Hematopoietic multipotent progenitor cell (in vitro differentiated cells): ENCODE measurements around the gene LINS1. TPM values are rescaled to one million over a fixed set of nuclear protein-coding genes. Genes with fewer than 3 reads are reported as not detected.

Source experiments
- DNase-seq, 3 donors: peaks; one replicate each; pipeline ENCODE4 v3.0.0-alpha.2; 2011 to 2015; ENCODE audit warnings: low read depth in 2 of 3, low spot score in 2 of 3
- total RNA-seq: library from RNA; depleted of rRNA; stranded (reverse); fragments of >200 nt; gene quantifications from one replicate; pipeline ENCODE4 v1.2.3, GENCODE V29; 2012

The LINS1 gene, protein sequence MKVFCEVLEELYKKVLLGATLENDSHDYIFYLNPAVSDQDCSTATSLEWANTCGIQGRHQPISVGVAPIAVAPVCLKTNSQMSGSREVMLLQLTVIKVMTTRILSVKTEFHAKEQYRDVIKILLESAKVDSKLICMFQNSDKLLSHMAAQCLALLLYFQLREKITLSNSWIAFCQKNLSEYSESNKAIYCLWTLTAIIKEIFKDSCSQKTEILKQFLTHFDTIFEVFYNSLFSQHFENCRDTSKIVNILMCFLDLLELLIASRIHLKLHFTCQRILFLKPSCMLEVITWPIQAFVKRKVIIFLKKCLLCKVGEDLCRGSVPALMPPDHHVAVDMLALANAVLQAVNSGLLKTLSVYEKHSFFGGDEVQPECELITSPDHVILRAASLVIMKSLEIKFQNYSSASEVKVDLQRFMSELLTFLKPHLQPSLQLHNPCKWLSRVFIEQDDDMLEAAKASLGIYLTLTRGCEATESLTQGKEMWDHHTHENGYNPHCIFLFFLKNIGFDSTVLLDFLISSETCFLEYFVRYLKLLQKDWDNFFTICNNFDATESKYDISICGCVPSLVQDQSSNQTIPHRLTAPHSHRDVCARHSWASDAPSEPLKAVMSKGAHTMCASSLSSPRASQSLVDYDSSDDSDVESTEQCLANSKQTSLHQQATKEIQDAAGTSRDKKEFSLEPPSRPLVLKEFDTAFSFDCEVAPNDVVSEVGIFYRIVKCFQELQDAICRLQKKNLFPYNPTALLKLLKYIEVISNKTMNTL
- total RNA-seq, result 16.2 TPM

DNA sequence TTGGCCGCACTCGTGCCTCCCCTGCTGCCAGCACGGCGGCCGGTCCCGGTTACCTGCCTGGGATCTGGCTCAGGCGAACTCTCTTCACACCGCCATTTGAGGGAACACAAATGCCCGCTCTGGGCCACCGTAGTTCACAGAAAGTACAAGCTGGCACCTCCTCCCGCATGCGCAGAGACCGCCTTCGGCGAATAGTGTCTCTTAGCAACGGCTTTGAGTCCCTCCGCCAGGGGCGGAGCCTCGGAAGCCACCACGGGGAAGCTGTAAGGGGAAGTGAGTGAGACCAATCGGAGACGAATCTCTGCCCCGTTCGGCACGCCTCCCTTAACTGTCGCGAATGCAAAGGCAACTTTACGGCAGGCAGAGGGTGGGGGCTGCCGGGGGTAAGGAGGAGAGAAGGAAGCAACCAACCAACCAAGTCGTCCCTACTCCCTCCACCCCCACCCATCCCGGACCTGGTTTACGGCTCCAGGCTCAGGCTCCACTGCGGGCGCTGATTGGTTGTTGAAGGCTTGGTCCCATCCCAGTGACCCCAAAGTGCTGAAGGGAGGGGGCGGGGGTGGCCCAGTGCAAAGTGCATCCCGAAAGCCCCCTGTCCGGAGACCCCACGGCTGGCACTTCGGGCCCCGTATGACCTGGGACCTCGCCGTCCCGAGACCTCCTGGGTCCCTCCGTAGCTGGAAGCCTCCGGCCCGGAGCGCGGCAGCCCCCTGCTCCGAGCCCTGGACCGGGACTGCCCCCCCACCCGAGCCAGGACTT is at the start of gene LINS1, which contains the start of gene ASB7:
TSS of gene LINS1 (minus strand) at position 121 of the 759 bp plus-strand sequence. CDS start 21,342 bp downstream, outside the sequence.
TSS of gene ASB7 (plus strand) at position 526 of the 759 bp plus-strand sequence. CDS start 9,628 bp downstream, outside the sequence.
- DNase-seq, result peak; percentile 99 to 100 (median 100)

DNA sequence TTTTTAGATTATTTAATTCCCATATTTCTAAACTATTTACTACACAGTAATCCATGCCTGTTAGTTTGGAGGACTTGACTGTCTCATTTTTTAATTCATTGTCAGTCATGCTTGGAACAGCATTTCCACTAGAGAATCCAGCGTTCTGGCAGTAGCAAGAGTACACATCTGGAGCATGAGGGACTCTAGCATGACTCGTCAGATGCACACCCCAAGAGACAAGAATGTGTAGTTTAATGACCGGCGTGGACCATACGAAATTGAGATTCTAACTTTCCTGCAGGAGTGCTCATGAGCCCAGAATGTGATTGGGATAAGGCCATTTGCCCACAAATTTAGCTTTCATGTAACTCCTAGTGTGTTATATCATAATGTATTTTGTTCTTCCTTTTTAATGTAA is 49.3 kb upstream of the LINS1 start:
- DNase-seq, result no peak

DNA sequence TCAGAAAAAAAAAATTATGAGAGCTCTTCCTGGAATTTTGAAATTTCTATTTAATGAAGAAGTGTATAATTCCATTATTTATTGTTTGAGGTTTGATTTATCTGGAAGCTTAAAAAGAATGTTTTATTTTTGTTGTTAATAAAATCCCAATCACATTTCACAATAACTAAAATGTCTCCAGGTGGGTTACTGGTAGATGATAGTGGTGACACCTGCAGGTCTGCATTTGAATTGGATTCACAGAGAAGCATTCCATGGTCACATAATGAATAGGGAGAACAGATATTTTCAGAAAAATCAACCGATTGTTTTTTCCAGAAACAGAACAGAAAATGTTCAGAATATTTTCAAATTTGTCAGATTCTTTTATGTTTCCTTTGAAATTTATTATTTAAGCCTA is 48.7 kb upstream of the LINS1 start:
- DNase-seq, result no peak

DNA sequence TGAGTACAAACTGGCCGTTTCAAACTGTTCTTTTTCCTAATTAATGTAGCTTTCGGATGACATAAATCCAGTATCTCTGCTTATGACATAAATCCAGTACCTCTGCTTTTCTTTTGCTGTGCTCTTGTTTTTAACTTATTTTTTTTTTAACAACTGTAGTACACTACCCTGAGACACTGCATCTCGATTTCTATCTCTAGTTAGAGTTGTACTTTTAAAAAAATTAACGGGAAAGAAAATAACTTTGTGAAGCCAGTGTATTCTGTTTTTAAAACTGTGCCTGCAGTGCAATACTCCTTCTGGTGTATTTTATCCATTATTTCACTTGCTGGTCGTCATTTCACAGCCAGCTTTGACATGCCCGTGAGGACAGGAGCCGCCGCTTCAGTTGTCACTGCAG is 47.0 kb upstream of the LINS1 start:
- no peak for DNase-seq

DNA sequence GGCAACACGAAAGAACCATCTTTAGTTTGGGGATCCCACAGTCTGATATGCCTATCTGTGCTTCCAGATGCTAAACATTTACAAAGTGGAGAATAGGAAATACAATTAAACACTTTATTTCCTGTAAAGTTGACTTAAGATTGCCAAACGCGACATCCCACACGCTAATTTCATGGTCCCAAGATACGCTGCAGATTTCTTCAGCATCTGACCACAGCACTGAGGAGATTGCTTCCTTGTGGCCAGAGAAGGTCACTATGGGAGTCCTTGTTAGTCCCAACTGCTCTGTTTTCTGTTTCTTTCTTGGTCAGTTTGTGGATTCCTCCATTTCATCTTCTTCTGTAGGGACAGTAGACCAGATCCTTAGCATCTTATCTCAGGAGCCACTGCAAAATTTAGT is 43.7 kb upstream of the LINS1 start:
- no peak for DNase-seq

DNA sequence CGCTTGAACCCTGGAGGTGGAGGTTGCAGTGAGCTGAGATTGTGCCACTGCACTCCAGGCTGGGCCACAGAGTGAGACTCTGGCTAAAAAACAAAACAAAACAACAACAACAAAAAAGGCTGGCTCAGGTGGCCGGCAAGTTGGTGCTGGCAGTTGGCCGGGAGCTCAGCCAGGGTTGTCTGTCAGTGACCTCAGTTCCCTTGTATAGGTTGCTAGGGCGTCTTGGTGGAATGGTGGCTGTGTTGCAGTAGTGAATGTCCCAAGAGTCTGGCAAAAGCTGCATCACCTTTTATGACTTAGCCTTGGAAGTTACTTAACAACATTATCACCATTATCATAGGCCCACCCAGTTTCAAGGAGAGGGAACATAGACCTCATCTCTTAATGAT is 41.0 kb upstream of the LINS1 start:
- DNase-seq, result no peak

DNA sequence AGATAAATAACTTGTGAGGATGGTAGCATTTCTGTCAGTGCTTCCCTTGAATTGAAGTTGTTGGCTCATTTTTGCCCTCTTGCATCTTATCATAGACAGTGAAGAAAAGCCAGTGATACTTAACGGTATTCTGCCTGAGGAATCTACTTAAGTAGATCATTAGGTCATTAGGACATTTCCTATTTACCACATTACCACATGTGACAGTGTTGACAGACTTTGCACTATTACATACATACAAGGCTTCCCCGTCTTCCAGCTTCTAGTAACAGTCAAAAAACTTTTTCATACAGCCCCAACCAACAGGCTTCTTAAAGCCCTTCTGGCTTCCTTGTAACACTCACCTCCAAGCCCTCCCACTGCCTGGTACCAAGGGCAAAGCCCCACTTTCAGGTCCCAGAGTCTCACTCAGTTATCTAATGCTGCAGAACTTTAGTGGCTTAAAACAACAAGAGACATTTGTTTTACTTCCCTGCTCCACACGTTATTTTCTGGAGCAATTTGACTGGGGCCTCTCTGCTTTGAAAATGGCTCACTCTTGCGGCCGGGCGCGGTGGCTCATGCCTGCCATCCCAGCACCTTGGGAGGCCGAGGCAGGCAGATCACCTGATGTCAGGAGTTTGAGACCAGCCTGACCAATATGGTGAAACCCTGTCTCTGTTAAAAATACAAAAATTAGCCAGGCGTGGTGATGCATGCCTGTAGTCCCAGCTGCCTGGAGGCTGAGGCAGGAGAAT is 40.4 kb upstream of the LINS1 start:
- no peak for DNase-seq

DNA sequence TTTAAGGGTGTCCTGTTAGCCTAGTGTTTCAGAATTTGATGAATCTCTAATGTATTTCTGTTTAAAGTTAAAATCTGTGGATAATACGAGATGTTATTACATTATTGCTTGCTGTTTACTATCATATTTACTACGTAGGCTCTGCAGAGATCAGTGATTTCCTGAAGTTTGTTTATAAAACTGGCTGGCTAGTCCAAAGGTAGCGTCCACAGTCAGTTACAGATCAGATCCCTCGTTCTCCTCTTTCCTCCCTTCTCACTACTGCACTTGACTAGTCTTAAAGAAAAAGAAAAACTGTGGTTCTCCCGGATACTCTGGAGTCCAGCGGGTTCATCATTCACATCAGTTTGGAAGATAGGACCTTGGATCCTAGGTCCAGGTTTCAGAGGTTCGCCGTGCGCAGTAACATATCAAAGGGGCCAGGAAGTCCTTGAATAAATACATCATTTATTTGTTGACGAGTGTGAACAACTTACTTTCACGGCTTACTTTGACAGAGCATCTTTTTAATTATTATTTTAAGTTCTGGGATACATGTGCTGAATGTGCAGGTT is 36.3 kb upstream of the LINS1 start:
- DNase-seq, result no peak

DNA sequence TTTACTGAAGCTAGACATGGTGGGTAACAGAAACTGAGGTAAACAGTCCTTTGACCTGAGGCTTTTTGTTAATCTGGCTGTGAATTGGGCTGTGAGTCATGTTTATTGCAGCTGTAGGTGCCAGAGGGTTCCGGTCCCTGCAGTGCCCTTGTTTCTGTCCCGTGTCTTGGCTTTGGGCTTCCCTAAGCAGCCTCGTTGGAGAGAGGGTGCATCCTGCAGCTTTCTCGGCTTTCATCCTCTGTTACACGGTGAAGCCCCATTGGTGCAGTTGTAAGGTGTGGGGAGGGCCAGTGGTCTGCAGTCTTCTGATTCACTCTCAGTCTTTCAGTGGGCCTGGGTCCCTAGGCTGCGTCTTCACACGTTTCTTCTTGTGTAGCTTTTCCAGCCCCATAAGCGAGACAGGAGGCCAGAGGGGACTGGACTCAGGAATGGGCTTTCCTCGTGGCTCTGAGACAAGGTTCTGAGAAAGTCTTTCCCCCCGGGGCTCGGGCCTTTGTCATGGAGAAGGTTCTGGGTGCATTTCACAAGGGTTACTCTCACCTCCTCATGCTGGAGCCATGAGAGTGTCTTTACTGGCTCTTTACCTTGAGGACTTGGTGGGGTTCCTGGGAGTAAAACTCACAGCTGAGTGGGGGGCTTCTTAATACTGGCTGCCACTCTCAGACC is 33.6 kb upstream of the LINS1 start:
- DNase-seq, result no peak

DNA sequence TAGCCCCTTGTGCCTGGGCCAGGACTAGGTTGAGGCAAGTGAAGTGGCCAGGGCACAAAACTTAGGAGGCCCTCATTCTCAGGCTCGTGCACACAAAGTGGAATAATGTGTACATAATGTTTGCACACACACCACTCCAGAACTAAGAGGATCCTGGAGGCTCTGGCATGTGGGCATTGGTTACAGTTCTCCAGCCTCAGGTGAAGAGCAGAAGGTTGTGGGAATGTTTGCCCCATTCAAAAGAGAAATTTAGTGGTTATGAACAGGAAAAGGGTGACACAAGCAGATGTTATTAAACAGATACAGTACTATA is 31.7 kb upstream of the LINS1 start:
- DNase-seq, result no peak

DNA sequence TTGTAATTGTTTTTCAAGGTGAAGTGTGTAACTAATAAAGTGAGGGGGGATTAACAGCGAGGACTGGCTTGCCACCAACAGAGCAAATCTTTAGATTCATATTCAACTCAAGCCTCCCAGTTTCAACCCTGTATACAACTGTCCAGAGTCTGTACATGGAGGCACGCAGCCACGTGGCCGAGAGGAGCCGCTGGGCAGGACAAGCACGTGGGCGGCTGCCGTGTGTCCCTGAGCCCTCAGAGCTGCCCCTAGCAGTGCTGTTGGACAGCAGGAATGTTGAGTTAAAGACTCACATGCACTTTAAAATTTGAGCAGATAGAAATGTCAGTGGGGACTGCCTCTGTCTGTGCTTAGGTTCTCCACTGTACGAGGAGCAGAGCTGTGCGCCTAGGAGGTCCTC is 29.8 kb upstream of the LINS1 start:
- no peak for DNase-seq

DNA sequence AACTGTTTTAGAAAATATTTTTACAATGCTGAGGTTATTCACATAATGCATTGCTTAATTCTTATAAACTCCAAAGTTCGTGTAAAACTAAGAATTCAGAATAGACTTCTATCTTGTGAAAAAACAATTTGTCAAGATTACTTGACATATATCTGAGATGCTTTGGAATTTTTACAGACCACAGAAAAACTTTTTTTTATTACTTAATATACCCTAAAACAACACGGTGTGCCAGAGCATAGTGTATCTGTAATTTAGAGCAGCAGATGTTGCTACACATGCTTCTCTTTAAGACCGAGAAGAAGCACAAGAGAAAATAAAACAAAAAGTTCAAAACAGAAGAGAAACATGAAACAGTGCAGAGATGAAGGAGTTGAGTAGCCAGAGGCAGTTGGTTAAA is 26.8 kb upstream of the LINS1 start:
- no peak for DNase-seq

DNA sequence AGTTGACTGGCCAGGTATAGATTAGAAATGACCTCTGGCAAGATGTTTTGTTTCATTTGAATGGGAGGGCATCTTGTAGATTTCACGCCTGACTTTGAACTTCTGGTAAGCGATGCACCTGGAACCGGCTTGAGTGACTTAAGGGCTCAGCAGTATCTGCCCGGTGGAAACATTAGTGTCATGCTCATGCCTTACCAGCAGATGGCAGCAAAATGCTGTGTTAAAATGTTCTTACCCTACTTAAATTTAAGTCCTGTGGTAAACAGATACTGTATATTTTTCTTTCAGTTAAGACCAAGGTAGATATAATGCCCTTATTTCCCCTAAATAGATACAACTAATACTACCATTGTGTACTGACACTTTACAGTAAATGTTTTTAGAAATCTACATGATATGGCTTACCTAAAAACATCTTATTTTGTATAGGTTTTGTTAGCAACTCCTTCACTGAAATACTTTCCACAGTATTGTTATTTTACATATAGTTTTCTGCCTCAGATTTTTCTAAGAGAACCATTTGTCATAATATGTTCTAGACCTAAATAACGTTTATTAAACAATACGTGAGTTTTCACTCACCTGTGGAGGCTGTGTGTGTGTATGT is 25.9 kb upstream of the LINS1 start:
- DNase-seq, result peak; percentile 50 to 80 (median 68)

DNA sequence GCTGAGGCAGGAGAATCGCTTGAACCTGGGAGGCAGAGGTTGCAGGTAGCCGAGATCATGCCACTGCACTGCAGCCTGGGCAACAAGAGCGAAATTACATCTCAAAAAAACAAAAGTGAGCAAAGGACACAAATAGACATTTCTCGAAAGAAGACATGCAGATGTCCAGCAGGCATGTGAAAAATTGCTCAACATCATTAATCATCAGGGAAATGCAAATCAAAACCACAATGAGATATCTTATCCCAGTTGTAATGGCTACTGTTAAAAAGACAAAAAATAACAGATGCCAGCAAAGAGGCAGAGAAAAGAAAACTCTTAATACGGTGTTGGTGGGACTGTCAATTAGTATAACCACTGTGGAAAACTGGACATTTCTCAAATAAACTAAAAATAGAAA is 21.3 kb upstream of the LINS1 start:
- DNase-seq, result no peak

DNA sequence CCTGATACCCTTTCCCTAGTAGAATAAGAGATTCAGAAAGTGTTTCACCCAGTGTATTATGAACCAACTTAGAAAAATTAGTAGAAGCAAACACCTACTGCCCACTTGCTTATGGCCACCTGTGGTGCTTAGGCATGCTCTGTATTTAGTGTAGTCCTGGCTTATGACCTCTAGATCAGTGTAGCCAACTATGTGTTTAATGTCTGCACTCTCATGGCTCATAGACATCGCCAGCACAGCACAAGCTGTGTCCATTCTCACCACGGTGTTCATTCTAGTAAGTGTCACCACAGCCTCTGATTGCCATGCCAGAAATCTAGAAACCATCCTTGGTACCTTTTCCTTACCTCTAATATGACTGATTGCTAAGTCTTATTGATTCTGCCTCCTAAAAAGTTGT is 14.7 kb upstream of the LINS1 start:
- DNase-seq, result no peak

DNA sequence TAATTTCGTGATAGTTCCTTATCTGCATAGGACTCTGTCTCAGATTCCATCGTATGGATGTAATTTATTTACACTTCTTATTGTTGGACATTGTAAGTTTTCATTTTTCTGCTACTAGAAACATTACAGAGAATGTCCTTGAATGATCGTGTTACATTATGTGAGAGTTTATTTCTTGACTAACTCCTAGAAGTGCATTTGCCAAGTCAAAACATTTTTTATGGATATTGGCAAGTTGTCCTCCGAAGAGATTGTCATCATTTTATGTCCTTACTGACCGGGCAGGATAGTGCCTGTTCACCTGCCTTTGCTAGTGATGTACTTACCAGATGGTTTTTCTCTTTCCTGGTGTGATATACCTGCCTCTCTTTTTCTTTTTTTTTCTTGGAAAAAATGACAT is 13.8 kb upstream of the LINS1 start:
- DNase-seq, result no peak

DNA sequence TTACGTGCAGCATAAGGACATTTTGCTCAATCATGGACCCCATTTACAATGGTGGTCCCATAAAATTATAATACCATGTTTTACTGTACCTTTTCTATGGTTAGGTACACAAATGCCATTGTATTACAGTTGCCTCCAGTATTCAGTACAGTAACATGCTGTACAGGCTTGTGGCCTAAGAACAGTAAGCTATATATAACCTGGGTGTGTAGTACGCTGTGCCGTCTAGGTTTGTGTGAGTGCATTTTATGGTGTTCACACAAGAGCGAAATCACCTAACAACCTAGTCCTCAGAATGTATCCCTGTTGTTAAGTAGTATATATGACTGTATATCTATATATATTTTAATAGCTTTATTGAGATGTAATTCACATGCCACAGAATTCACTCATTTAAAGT is 12.9 kb upstream of the LINS1 start:
- no peak for DNase-seq

DNA sequence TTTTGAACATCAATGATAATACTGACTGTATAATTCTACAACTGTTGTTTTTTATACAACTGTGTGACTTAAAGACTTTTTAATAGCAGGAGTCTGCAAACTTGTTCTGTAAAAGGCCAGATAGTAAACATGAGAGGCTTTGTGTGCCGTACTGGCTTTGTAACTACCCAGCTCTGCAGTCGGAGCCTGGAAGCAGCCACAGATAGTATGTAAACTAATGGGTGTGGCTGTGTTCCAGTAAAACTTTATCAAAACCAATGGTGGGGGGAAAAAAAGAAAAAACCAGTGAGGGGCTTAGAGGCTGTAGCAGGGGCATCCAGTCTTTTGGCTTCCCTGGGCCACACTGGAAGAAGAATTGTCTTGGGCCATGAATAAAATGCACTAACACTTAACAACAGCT is 12.4 kb upstream of the LINS1 start:
- DNase-seq, result no peak

DNA sequence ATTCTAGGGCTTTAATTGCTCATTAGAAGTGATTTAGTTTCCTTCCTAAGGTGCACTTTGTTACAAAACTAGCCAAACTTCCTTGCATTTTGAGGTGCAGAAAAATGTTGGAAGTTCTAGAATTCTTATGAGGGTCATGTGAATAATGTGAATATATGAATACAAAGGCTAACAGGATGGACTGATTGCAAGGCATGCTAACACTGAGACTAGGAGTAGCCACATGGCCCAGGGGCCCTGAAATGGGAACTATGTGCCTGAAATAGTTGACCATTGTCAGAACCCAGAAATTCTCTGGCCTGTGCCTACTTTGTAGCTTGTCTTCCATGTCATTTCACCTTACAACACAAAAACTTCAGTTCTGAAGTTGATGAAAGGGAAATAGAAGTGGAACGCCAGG is 11.2 kb upstream of the LINS1 start:
- no peak for DNase-seq

DNA sequence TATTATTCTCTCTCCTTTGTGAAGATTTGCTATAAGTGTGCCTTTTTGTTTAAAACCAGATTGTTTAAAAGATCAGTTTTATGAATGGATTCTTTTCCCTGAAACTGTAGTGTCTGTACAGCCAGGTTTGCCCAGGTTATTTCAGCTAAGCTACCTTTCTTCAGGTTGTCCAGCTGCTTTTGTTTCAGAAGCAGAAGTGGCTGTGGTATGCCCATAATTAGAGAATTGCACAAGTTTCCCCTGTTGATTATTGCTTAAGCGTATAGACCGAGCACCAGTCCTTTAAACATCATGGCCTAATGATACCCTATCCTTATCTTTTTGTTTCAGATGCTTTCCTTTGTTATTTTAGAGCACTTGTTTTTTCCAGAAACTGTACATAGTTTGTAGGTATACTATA is 10.6 kb upstream of the LINS1 start:
- DNase-seq, result no peak
